IMR-90 (cell line): ENCODE data around the gene SCFD2. TPM values are rescaled to one million over a fixed set of nuclear protein-coding genes. Genes with fewer than 3 reads are reported as not detected.

Experiments used
- RAD21 ChIP-seq: IDR thresholded peaks from 2 replicates; pipeline ENCODE4 v1.6.1; 2012; ENCODE audit warnings: low read length, improper control_type of control experiment
- polyA plus RNA-seq, 3 experiments: library from polyadenylated mRNA; depleted of rRNA; stranded (reverse); fragments of >200 nt; gene quantifications; 2 replicates each; pipeline ENCODE4 v1.2.3, GENCODE V29; 2012; ENCODE audit warnings: low replicate concordance in 1 of 3
- total RNA-seq: library from RNA; depleted of rRNA; stranded (reverse); fragments of >200 nt; gene quantifications from 2 replicates; pipeline ENCODE4 v1.2.3, GENCODE V29; 2012
- TF ChIP-seq, protein P1 (sequence below): conservative IDR thresholded peaks from 2 replicates; pipeline ENCODE4 v1.5.1; 2012; ENCODE audit warnings: mild to moderate bottlenecking, low read depth, low read length, improper control_type of control experiment

Gene SCFD2
- total and polyA plus RNA-seq, 2 of the 4 experiments (the other 2 are of a cell fraction): 18.9 to 62.4 TPM

DNA sequence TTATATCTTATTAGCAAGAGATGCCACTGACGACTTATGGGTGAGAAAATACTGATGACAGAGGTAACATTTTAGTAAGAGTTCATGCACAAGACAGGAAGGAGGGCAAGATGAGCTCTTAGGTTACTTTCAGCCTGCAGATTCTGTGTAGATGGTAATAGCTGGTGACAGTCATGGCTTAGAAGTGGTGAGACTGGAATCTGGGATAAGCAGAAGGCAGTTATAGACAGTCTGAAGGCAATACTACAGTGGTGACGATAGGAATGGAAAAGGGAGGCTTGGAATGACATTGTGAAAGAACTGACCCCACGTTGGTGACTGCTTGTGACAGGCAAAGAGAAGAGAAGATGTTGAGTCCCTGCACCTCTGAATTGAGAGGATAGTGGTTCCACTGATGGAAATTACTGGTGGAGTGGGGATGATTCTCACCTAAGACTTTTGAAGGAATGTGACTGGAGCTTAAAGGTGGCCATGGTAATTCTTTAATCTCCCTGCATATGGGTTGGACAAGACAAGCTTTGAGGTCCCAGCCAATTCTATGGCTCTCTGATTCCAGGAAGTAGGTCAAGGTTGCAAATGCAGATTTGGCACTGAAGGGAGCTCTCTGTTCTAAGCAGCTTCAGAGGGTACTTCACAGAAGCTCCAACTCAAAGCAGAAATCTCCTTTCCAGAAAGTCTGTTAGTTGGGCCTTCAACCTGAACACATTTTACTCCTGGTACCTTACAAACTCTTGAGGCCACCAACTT lies 404.0 kb downstream of the SCFD2 start (continued):
- TF ChIP-seq, protein P1, sequence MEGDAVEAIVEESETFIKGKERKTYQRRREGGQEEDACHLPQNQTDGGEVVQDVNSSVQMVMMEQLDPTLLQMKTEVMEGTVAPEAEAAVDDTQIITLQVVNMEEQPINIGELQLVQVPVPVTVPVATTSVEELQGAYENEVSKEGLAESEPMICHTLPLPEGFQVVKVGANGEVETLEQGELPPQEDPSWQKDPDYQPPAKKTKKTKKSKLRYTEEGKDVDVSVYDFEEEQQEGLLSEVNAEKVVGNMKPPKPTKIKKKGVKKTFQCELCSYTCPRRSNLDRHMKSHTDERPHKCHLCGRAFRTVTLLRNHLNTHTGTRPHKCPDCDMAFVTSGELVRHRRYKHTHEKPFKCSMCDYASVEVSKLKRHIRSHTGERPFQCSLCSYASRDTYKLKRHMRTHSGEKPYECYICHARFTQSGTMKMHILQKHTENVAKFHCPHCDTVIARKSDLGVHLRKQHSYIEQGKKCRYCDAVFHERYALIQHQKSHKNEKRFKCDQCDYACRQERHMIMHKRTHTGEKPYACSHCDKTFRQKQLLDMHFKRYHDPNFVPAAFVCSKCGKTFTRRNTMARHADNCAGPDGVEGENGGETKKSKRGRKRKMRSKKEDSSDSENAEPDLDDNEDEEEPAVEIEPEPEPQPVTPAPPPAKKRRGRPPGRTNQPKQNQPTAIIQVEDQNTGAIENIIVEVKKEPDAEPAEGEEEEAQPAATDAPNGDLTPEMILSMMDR: no peak
- no peak for TF ChIP-seq RAD21
